ENCODE results near the gene STAT5A.
"Not testable (repeated sequence)": the region's sequence is repeated elsewhere in the genome, so short reads cannot be mapped to it uniquely, and the experiment has no call there.

STAT5A gene

DNA sequence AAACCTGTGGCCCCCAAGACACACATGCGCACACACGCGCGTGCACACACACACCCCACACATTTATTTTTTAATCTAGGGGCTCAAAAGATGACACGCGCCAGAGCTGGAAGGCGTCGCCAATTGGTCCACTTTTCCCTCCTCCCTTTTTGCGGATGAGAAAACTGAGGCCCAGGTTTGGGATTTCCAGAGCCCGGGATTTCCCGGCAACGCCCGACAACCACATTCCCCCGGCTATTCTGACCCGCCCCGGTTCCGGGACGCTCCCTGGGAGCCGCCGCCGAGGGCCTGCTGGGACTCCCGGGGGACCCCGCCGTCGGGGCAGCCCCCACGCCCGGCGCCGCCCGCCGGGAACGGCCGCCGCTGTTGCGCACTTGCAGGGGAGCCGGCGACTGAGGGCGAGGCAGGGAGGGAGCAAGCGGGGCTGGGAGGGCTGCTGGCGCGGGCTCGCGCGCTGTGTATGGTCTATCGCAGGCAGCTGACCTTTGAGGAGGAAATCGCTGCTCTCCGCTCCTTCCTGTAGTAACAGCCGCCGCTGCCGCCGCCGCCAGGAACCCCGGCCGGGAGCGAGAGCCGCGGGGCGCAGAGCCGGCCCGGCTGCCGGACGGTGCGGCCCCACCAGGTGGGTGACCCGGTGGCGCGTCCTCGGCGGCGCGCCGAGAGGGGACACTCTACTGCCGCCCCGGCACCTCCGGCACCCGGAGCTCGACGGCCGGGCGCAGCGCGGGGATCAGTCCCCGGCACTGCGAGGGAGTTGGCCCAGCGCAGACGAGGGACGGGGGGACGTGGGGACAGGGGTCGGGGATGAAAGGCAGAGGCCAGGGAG lies at the start of gene STAT5A:
Gene STAT5A, plus strand, starts transcription at position 522 of the 826 bp plus-strand sequence. CDS start 914 bp downstream, outside the sequence.
- peak; percentile 67 to 72 for DNase-seq

DNA sequence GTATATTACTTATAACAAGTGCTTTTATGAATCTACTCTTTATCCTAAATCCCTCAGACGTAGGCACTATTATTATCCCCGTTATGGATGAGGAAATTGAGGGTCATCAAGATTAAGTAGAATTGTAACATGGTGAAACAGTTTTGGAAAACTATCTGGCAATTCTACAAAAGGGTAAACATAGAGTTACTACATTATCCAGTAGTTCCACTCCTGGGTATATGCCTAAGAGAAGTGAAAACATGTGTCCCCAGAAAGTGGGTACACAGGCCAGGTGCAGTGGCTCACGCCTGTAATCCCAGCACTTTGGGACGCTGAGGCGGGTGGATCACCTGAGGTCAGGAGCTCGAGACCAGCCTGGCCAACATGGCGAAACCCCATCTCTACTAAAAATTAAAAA lies 48.7 kb upstream of the STAT5A start:
- not testable (repeated sequence) for DNase-seq

DNA sequence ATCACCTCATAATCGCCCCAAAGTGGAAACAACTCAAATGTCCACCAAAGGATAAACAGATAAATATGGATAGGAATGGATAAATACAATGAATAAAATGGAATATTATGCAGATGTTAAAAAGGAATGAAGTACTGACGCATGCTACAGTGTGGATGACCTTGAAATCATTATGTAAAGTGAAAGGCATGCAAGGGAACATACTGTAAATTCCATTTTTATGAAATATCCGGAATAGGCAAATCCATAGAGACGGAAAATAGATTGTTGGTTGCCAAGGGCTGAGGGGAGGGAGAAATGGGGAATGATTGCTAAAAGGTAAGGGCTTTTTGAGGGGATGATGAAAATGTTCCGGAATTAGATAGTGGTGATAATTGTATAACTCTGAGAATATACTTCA lies 48.1 kb upstream of the STAT5A start:
- no peak for DNase-seq

DNA sequence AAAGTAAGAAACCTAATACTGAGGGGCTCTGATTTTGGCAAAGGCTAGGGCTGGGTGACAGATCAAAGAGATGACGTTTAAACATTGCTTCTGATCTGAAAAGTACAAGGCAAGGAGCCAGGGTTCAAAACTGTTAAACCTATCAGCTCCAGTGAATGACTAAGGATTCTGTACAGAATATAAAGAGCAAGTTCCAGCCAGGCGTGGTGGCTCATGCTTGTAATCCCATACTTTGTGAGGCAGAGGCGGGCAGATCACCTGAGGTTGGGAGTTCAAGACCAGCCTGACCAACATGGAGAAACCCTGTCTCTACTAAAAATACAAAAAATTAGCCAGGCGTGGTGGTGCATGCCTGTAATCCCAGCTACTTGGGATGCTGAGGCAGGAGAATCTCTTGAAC lies 47.4 kb upstream of the STAT5A start:
- not testable (repeated sequence) for DNase-seq

DNA sequence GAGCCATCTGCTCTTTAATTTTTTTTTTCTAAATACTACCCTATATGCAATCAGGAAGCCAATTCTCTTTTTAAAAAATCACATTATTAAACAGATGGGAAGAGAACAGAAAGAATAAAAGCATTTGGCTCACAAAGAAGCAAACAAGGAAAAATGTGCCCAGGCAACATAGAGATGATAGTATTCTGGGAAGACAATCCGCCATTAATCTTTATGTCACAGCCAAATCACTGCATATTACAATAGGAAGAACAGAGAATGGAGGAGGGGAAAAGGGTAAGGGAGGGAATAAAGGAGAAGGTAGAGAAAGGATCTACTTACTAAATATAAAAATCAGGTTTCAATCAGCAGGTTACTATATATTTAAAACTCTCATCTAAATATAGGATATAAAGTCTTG lies 46.4 kb upstream of the STAT5A start:
- no peak for DNase-seq

DNA sequence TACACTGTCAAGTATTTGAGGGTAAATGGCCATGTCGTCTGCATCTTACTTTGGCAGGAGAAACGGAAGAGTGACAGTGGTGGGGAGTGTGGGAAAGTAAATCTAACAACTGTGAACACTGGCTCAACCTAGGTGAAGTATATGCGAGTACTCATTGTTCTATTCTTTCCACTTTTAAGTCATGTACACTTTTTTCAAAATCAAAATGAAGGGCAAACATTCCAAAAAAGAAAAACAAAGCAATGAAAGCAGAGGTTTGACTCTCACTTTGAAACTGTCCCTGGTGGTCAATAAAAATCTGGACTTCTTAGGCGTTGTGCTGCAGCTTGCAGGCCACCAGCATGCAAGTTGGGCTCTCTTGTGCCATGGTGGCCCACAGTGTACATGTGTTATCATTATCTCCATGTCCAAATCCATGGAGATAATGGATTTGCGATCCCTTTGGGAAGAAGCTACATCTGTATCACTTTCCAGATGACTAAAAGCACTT lies 44.8 kb upstream of the STAT5A start:
- no peak for DNase-seq

DNA sequence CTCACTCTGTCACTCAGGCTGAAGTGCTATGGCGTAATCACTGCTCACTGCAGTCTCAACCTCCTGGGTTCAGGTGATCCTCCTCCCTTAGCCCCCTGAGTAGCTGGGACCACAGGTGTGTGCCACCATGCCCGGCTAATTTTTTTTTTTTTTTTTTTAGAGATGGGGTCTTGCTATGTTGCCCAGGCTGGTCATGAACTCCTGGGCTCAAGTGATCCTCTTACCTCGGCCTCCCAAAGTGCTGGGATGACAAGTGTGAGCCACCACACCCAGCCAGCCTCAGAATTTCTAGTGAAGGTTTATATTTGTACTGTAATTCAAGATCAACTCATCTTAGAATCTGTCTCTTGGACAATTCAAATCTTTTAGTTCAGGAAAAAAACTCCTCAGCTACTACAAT lies 44.2 kb upstream of the STAT5A start:
- DNase-seq: not testable (repeated sequence)

DNA sequence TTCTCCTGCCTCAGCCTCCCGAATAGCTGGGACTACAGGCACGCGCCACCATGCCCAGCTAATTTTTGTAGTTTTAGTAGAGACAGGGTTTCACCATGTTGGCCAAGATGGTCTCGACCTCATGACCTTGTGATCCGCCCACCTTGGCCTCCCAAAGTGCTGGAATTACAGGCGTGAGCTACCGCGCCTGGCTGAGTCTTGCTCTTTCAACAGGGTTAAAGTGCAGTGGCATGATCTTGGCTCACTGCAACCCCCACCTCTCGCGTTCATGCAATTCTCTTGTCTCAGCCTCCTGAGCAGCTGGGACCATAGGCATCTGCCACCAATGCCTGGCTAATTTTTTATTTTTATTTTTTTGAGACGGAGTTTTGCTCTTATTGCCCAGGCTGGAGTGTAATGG lies 43.1 kb upstream of the STAT5A start:
- DNase-seq: not testable (repeated sequence)

DNA sequence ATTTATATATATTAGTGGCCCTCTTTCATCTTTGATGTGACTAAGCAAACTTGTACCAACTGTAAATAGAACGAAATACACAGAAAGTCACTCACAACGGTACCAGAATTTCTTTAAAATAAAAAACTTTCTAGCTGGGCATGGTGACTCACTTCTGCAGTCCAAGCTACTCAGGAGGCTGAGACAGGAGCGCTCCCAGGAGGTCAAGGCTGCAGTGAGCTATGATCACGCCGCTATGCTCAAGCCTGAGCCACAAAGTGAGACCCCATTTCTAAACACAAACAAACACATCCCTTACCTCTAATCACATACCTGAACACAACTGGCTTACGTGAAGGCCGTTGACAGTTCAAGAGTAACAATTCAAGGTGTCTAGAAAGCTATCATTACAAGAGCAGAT lies 41.8 kb upstream of the STAT5A start:
- no peak for DNase-seq

DNA sequence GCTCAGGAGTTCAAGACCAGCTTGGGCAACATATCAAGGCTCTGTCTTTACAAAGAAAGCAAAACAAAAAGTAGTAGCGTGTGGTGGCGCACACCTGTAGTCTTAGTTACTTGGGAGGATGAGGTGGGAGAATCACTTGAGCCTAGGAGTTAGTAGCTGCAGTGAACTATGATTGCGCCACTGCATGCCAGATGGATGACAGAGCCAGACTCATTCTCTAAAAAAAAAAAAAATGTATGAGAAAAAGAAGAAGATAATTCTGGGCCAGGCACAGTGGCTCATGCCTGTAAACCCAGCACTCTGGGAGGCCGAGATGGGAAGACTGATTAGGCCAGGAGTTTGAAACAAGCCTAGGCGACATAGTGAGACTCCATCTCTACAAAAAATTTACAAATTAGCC lies 40.6 kb upstream of the STAT5A start:
- no peak for DNase-seq

DNA sequence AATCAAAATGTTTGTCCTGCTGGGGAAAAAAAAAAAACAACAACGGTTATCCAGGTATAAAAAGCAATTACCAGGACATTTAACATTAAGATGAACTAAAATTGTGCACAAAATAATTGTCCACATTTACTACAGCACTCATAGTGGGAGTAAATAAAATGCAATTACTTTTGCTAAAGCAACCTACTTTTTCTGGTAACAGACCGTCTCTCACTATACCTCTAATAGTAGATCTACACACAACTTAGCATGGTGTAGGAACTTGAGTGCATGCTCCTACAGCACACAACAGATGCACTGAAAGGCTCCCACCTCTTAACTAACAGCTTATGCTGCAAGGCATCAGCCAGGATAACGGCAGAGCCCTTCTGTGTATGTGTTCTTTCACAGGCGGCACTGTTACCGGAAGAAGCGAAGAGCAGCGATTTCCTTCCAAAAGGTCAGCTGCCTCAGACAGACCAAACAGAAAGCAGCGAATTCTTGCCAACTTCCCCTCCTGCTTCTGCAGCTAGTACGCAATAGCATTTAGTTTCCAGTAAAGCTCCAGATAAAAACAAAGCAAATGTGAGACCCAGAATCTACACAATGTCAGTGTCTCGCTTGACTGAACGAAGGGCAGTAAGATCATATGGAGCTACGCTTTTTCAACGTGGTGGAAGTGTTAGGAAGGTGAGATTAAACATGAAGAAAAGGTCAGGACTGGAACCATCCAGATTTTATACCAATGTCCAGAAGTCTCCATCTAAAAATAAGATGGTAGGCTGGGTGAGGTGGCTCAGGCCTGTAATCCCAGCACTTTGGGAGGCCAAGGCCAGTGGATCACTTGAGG lies 39.7 kb upstream of the STAT5A start:
- peak; percentile 35 to 80 for DNase-seq

DNA sequence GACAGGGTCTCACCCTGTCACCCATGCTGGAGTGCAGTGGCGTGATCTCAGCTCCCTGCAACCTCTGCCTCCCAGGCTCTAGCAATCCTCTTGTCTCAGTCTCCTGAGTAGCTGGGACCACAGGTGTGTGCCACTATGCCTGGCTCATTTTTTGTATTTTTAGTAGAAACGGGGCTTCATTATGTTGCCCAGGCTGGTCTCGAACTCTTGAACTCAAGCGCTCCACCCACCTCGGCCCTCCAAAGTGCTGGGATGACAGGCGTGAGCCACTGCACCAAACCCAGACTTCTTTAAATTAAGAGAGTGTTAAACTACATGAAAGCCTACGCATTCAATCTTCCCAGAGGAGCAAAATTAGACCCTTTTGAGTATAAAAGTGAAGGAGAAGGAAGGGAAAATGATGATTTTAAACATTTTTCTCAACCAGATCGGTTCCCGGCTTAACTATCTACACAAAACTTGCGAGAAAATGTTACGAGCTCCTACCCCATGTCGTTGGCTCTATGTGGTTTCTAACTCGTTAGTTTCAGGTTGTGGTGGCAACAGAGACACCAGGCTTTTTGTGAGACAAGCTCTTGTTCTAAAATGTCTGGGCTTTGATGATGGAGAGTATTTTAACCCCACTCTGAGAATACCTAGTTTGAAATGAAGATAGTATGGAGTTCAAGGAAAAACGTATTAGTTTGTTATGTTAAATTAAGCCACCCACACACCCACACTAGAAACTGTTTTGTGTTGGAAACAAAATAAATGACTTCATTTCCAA lies 38.4 kb upstream of the STAT5A start:
- DNase-seq: no peak

DNA sequence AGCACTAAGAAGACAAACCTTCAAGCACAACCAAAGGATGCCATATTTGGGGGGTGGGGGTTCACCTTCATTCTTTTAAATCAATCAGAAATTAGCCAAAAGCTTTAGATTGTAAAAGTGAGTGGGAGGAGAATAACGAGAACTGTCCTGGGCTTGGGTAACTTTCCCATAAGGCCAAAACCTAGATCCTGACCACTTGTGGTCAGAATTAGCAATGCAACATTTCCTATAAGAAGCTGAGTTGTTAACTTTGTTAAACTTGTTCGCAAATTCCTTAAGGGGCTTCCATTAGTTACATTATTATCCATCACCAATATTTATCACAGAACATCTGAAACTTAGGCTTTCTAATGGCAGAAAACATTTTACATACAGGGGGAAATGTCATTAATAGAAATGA lies 37.2 kb upstream of the STAT5A start:
- DNase-seq: no peak

DNA sequence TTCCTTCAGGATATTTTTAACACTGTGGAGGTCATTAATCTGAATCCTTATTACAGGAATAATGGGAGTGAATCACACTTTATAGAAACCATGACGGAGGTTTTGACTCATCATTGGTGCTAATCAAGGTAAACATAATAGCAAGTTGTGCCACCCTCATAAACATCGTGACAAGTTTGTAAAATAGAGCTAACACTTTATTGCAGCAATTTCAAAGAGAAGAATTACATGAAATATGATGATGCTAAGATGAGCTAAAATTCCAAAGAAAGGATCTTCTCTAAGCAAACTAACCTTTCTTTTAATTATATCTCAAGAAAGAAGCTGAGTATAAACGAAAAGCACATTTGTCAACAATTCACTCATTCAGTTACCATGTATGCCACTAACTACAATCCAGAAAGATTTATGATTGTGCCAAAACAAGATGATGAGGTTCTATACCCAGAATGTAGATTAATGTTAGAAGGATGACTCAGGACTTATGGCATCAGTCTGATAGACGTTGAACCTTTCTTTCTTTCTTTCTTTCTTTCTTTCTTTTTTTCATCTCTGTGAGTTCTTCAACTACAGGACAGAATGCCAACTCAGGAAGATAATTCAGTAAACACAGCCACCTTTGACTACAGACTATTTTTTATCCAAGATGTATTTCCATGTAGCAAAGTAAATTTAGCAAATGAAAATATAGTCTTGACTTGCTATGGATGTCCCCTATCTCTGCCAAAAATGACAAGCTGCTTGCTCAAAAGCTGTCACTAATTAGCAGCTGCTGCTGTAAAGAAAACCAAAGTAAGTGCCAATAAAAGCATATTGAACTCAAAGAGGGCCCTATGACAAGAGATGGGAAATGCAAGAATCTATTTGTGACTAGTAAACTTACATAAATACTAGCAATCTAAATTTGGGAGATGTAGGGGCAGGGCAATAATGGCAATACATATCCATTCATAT lies 35.4 kb upstream of the STAT5A start:
- DNase-seq: no peak

DNA sequence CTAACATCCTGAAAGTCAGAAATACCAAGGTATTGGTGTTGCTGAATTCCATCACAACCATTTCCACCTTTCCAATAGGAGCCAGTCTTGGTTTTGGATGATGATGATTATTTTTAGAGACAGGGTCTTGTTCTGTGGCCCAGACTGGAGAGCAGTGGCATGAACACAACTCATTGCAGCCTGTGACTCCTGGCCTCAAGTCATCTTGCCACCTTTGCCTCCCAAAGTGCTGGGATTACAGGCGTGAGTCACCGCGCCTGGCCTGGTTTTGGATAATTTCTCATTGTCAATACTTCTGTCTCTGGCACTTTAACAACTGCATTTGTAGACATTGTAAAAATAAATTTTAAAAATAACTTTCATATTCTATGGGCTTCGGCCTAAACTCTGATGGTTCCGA lies 34.7 kb upstream of the STAT5A start:
- no peak for DNase-seq

DNA sequence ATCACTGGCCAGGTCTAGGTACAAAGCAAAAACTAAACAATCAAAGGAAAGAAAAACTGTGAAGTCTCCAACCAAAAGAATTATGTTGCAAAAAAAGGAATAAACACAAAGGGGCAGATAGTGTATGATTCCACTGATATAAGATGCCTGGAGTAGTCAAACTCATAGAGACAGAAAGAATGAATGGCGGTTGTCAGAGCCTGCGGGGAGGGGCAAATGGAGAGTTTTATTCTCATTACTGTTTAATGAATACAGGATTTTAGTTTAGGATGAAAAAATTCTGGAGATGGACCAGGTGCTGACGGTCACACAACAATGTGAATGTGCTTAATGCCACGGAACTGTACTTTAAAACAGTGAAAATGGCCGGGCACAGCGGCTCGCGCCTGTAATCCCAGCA lies 32.9 kb upstream of the STAT5A start:
- DNase-seq: no peak

DNA sequence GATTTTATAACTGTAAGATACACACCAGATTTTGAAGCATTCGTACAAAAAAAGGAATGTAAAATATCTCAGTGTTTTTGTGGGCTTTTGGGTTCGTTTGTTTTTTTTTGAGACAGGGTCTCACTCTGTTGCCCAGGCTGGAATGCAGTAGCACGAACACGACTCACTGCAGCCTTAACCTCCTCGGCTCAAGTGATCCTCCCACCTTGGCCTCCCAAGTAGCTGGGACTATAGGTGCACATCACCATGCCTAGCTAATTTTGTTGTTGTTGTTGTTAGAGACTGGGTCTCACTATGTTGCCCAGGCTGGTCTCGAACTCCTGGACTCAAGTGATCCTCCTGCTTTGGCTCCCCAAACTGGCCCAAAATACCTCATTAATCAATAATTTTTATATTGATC lies 28.0 kb upstream of the STAT5A start:
- DNase-seq: no peak

DNA sequence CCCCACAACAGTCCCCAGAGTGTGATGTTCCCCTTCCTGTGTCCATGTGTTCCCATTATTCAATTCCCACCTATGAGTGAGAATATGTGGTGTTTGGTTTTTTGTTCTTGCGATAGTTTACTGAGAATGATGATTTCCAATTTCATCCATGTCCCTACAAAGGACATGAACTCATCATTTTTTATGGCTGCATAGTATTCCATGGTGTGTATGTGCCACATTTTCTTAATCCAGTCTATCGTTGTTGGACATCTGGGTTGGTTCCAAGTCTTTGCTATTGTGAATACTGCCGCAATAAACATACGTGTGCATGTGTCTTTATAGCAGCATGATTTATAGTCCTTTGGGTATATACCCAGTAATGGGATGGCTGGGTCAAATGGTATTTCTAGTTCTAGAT lies 23.9 kb upstream of the STAT5A start:
- DNase-seq: not testable (repeated sequence)

DNA sequence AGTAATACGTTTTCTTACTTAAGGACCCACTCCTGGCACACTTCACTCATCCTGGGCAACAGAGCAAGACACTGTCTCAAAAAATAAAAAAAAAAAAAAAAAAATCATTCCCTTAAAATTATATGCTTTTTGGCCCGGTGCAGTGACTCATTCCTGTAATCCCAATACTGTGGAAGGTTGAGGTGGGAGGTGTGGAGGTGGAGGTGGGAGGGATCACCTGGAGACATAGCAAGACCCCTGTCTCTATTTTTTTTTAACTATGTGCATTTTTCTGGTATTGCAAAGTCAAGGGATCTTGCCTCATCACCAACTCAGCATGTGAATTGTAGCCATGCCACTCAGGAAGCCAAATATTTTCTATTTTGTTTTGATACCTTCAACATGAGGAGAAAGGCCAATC lies 21.8 kb upstream of the STAT5A start:
- DNase-seq: no peak

DNA sequence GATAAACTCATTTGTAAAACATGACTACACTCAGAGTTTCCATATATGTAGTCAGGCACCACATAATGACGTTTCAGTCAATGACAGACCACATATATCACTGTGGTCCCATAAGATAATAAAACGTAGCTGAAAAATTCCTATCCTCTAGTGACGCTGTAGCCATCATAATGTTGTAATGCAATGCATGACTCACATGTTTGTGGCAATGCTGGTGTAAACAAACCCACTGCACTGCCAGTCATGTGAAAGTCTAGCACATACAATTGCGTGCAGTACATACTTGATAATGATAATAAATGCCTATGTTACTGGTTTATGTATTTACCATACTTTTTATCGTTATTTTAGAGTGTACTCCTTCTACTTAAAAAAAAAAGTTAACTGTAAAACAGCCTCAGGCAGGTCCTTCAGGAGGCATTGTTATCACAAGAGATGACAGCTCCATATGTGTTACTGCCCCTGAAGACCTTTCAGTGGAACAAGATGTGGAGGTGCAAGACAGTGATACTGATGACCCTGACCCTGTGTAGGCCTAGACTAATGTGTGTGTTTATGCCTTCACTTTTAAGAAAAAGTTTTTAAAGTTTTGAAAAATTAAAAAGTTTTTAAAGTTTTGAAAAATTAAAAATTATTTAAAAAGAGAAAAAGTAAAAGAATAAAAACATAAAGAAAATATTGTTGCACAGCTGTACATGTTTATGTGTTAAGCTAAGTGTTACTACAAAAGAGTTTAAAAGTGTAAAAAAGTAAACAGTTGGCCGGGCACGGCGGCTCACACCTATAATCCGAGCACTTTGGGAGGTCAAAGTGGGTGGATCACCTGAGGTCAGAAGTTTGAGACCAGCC lies 21.2 kb upstream of the STAT5A start:
- DNase-seq: peak in 1 of 2 experiments; percentile 64

DNA sequence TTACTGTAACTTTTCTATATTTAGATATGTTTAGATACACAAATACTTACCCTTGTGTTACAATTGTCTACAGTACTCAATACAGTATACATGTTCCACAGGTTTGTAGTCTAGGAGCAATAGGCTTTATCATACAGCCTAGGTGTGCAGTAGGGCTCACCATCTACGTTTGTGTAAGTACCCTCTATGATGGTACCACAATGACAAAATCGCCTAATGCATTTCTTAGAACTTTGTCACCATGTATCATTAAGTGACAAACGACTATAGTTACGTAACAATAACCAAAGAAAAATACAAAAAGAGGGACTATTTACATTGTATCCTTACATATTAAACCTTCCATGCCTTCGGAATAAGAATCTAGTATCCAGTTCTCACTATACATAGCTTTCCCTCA lies 20.1 kb upstream of the STAT5A start:
- DNase-seq: no peak
